AG04450 (cell line): ENCODE data around the gene MYMK. TPM values are rescaled to one million over a fixed set of nuclear protein-coding genes. Genes with fewer than 3 reads are reported as not detected.

ENCODE experiments used
- CTCF ChIA-PET: fragments of 300-600, 350-600 bp; formaldehyde crosslinking; extraction: SDS; loops from one replicate; lab custom pipeline; 2022; ENCODE audit warnings: antibody characterized with exemption, inconsistent platforms; lab: Charles Lee
- POLR2A ChIA-PET: fragments of 350-600 bp; formaldehyde crosslinking; extraction: SDS; loops from one replicate; lab custom pipeline; 2021; ENCODE audit warnings: antibody characterized with exemption, inconsistent platforms; lab: Yijun Ruan, JAX
- DNase-seq: peaks from one replicate; pipeline ENCODE4 v3.0.0-alpha.2; 2011; ENCODE audit warnings: low read depth, low spot score
- H3K27ac ChIP-seq: one replicate; pipeline ENCODE4 v1.5.1; 2012; ENCODE audit warnings: low read depth, low read length, control low read depth
- H3K27me3 ChIP-seq: one replicate; pipeline ENCODE4 v1.6.0; 2012; ENCODE audit warnings: low read length; ENCODE audit not compliant: control insufficient read depth, insufficient read depth
- H3K4me3 ChIP-seq: 2 replicates; pipeline ENCODE4 v1.5.1; 2011; ENCODE audit warnings: mild to moderate bottlenecking, low read depth, low read length, control low read depth
- H3K9me3 ChIP-seq: 2 replicates; pipeline ENCODE4 v1.5.1; 2012; ENCODE audit warnings: low read length; ENCODE audit not compliant: control insufficient read depth, insufficient read depth
- polyA plus RNA-seq: library from polyadenylated mRNA; depleted of rRNA; stranded (reverse); fragments of >200 nt; gene quantifications from 2 replicates; pipeline ENCODE4 v1.2.3, GENCODE V29; 2011
- TF ChIP-seq, protein P1 (sequence below): IDR thresholded peaks from 2 replicates; pipeline ENCODE4 v1.5.1; 2011; ENCODE audit warnings: low read depth, low read length, control low read depth, inconsistent platforms

Gene MYMK
- polyA plus RNA-seq, 1 experiment: not detected

DNA sequence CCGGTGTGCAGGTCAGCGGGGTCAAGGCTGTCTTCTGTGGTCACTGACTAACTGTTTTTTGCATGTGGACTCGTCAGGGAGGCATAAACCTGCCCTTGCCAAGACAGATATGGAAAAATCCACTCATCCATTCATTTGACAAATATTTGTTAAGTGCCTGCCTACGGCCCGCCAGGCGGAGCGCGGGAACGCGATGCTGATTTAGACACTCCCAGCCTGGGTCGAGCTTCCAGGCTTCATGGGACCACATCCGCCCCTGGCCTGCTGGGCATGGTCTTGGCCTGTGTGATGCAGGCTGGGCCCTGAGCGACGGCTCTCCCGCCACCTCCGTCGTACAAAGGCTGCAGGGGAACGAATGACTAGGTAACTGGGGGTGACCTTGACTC, 18.1 kb downstream of the MYMK start:
- Histone ChIP-seq H3K4me3 (no peak overlapping the region), H3K9me3 (peaks cover 10% of the 10 kb centered on the region), H3K27me3 (peaks cover 11% of the 10 kb centered on the region), H3K27ac (no peak overlapping the region)
- CTCF ChIA-PET: interaction anchor here (0.6 kb wide), 1 partner anchor 242 kb away, joined by 3 read pairs; no protein-coding TSS in a partner anchor
- POLR2A ChIA-PET: no interaction called here
- TF ChIP-seq, protein P1, sequence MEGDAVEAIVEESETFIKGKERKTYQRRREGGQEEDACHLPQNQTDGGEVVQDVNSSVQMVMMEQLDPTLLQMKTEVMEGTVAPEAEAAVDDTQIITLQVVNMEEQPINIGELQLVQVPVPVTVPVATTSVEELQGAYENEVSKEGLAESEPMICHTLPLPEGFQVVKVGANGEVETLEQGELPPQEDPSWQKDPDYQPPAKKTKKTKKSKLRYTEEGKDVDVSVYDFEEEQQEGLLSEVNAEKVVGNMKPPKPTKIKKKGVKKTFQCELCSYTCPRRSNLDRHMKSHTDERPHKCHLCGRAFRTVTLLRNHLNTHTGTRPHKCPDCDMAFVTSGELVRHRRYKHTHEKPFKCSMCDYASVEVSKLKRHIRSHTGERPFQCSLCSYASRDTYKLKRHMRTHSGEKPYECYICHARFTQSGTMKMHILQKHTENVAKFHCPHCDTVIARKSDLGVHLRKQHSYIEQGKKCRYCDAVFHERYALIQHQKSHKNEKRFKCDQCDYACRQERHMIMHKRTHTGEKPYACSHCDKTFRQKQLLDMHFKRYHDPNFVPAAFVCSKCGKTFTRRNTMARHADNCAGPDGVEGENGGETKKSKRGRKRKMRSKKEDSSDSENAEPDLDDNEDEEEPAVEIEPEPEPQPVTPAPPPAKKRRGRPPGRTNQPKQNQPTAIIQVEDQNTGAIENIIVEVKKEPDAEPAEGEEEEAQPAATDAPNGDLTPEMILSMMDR: peak; percentile 15; the same call in 1 of the 2 replicates
- peak; percentile 23 for DNase-seq

DNA sequence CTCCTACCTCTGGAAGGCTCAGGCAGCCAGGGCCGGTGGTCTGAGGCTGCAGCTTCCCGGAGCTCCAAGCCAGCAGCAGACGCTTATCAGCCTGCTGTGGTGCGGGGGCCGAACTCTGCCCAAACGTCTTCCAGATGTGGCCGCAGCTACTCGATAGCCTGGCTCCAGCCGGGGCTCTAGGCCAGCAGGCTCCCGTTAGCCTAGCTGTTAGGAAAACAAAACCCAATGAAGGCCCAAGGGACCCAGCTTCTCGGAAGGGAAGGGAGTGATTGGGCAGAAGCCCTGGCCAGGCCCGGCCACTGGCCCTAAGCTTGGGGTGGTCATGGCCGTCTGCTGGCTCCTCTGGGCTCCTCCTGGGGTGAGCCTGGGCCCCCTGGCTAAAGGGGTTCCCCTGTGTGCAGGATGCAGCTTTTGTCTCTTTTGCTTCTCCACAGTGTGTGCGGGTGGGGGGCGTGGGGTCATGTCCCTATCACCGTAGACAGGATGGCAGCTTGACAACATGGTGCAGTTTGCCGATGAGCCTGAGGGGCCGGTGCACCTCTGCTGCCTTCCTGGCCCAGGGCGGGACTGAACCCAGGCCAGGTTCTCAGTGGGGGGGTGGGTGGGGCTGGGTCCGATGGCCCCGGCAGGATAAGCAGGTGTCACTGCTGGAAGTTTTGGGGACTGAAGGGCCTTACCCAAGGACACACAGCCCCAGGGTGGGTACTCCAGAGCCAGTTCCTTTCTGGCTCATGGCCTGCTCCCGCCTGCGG, 18.7 kb downstream of the MYMK start:
- ChIA-PET POLR2A (interaction anchor here (0.6 kb wide), 1 partner anchor 46 kb away, joined by 6 read pairs; no protein-coding TSS in a partner anchor), CTCF (interaction anchor here (0.6 kb wide), 1 partner anchor 241 kb away, joined by 3 read pairs; no protein-coding TSS in a partner anchor)
- no peak overlapping the region for H3K27ac ChIP-seq
- peaks cover 16% of the 10 kb centered on the region for H3K27me3 ChIP-seq
- TF ChIP-seq, protein P1: no peak
- H3K9me3 ChIP-seq: peaks cover 10% of the 10 kb centered on the region
- no peak for DNase-seq
- H3K4me3 ChIP-seq: no peak overlapping the region

DNA sequence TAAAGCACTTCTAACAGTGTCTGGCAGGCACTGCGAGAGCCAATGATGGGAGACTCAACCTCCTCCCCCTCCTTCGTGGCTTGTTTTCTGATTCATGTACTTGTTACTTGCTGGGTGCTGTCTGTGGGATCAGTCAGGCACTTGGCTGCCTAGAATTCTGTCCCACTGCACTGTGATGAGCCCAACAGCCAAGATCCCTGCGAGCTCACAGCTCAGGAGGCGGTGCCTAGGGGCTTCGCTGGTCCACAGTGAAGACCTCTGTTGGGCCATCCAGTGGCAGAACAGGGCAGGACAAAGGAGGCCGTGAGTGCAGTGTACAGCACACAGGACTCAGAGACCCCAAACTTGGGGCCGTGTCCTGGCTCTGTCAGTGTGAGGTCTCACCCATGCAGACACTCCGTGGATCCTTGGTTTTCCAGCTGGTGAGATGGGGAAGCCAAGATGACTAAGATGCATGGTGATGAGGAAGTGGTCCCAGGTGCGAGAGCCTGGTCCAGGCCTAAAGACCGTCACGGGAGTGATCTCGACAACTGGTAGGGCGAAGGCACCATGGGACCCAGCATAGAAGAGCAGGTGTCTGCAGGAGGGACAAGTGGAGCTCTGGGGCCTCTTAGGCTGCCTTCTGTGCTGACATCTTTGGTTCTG, 19.5 kb downstream of the MYMK start:
- no peak for DNase-seq
- H3K27ac ChIP-seq: no peak overlapping the region
- ChIA-PET CTCF (no interaction called here), POLR2A (interaction anchor here (0.6 kb wide), 1 partner anchor 47 kb away, joined by 6 read pairs; no protein-coding TSS in a partner anchor)
- no peak overlapping the region for H3K4me3 ChIP-seq
- TF ChIP-seq, protein P1: no peak
- peaks cover 16% of the 10 kb centered on the region for H3K27me3 ChIP-seq
- peaks cover 8% of the 10 kb centered on the region for H3K9me3 ChIP-seq

DNA sequence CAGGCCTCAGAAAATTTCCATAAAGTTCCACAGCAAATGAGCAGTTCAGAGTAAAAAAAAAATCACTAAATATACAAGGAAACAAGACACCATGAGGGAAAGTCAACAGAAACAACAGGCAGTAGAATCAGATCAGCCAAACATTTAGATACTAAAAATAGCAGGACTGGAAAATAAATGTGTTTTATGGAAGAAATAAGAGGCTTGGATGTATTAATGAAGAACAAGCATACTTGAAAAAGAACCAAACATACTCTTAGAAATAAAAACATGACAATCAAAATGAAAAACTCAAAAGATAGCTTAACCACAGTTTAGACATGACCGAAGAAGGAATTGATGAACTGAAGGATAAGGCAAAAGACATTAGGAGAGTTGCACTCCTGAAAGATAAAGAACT, 22.6 kb downstream of the MYMK start:
- no peak overlapping the region for H3K27ac ChIP-seq
- ChIA-PET CTCF (no interaction called here), POLR2A (no interaction called here)
- H3K27me3 ChIP-seq: peaks cover 36% of the 10 kb centered on the region
- DNase-seq: no peak
- no peak overlapping the region for H3K4me3 ChIP-seq
- TF ChIP-seq, protein P1: no peak
- peaks cover 11% of the 10 kb centered on the region for H3K9me3 ChIP-seq

DNA sequence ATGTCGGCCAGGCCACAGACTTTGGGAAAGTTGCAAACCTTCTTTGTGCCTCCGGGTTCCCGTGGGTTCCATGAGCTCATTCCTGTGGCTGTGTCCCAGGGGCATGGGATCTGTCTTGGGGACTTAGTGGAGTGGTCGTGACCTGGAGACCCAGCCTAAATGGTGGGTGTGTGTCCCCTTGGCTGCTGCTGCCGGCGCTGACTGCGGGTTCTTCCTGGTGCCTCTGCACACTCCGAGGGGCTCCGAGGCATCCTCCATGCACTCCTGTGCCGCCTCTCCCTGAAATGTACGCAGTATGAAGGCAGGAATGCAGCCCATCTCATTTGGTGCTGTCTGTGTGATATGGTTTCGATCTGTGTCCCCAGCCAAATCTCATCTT, 24.9 kb downstream of the MYMK start:
- Histone ChIP-seq H3K4me3 (no peak overlapping the region), H3K27me3 (peaks cover 50% of the 10 kb centered on the region), H3K9me3 (peaks cover 14% of the 10 kb centered on the region), H3K27ac (no peak overlapping the region)
- CTCF ChIA-PET: interaction anchor here (0.7 kb wide), 1 partner anchor 13 kb away, joined by 3 read pairs; no protein-coding TSS in a partner anchor
- TF ChIP-seq, protein P1: no peak
- no peak for DNase-seq
- POLR2A ChIA-PET: no interaction called here
